GM18508 (cell line): ENCODE results near the gene SLC6A17.

ENCODE experiments used
- ATAC-seq: cut with Tn5 transposase; IDR thresholded peaks from one replicate; pipeline ENCODE4 v1.9.1; 2021; ENCODE audit warnings: moderate number of reproducible peaks; ENCODE audit not compliant: insufficient read depth, unreplicated experiment

SLC6A17 gene

DNA sequence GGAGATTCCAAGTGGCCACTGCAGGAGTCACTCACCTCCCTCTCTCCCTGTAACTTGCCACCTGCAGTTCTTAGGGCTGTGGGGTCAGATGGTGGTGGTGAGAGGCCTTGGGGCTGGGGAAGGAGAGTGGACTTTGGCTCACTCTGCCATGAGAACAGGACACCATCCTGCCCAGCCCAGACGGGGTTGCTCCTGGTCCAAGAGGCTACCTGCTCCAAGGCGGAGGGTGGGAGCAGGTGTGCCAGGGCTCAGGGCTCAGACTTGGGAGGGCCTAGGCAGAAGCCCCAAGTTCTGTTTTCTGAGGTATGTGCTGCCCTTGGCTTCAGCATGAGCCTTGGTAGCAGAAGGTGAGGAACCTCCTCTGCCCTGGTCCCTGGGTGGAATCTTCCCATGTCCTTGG lies 48.5 kb downstream of the SLC6A17 start:
- ATAC-seq = no peak

DNA sequence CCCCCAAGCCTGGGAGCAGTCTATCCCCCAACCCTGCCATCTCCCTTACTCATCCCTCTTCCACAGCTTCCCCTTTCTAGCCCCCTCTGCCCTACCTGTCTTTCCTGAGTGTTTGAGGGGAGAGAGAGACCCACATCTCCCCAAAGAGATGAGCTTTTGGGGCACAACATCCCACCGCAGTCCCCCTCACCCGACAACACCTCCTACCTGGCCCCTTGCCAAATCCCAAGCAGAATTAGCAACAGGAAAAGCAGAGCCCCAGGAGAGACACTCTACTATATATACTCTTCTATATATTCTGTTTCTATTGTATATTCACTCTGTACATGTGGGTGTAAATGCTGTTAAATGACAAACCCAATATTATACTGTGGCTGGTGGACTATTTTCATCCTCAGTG lies 49.9 kb downstream of the SLC6A17 start:
- no peak for ATAC-seq

DNA sequence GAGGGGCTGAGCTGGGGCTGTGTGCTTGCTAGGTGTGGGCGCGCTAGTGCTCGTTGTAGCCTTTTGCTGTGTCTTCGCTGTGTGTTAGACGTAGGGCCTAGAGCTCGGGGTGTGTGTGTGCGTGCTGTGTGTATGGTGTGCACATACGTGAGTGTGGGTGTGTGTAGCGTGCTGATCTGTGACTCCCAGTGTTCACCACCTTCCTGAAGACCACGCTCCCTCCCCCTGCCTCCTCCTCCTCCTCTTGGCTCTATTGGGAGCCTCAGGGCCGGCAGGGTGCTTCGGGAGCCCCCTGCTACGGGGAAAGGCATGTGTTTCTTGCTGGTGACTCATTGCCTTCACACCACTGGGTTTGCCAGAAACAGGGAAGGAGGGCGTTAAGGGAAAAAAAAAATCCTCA lies 50.4 kb downstream of the SLC6A17 start:
- no peak for ATAC-seq

DNA sequence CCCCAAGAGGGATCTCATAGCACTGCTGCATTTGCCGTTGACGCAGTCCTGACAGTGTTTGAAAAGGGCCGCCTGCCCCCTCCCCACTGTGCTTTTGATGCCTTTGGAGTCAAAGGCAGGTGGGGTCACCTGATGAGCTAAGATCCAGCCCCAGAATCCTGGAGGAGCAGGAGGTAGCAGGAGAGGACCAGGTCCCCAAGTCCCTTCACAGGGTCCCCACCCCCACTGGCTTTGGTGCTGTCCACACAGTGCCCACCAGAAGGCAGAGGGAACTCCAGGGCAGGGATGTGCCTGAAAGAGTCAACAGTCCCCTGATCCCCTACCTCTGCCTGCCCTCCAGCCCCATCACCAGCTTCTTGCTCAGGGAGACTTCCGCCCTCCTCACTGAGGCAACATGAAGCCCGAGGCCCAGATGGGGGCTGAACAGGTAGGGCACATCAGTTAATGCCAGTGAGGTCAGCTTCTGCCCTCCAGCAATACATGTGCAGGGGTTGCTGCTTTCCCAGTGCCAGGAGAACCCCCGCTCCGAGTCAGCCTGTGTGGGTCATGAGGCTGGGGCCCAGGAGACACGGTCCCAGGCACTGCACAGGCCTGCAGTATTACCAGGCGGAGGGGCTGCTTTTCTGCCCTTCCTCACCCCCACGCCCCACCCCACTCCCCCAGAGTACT lies 51.0 kb downstream of the SLC6A17 start:
- no peak for ATAC-seq

DNA sequence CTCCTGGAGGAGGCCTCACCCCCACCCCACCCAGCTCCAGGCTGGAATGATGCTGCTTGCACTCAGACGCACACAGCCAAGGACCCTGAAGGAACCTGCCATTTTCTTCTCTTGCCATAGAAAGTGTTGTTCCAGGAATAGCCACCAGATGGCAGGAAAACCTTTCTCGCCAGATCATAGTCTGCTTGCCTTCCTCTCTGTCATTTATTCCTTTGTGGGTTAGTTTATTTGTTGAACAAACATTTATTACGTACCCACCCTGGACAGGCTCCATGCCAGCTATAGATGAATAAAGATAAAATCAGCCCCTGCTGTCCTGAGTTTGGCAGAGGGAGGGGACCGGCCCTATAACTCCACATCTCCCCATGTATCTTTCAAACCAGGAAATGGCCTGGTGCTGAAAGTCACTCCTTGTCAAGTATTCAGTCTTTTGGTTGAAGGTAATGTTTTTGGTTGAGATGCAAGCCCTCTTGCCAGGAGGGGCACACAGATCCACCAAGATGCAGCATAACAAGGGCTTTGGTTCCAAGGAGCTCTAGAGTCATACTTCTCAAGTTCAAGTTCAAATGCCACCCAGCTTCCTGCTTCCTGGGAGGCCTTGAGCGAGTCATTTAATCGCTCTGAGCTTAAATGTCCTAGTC lies 52.8 kb downstream of the SLC6A17 start:
- ATAC-seq = no peak

DNA sequence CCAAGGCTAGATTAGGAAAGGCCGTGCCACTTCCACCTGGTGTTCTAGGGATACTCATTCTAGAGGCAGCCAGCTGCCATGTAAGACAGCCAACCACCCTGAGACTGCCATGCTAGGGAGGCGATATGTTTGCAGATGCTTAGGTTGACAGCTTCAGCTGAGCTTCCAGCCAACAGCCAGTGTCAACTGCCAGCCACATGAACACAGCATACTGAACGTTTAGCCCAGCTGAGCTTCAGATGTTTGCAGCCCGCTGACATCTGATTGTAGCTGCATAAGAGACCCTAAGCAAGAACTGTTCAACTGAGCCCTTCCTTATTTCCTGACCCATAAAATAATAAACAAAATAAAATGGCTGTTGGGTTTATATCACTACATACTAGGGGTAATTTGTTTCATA lies 54.9 kb downstream of the SLC6A17 start:
- no peak for ATAC-seq

DNA sequence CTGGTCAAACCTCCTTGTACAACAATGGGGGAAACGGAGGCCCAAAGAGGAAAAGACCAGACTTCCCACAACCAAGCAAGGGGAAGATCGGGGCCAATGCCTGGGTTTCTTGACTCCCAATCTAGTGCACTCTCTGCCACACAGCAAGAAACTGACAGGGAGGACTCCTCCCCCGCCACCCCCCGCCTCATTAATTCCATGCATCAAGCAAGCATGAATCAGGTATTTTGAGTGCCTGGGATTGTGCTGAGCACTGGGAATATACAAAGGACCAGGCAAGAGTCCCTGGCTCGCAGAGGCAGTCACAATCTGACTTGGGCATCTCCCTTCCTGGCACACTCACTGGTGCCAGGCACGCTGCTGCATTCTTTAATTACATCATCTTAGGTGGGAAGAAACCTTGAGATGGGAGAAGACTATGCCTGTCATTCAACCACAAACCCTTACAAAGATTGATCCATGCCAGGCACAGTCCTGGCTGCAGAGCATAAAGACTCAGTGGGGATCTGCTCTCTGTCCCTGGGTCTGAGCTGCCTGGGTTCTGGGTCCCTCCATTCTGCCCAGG lies 55.4 kb downstream of the SLC6A17 start:
- ATAC-seq = no peak

DNA sequence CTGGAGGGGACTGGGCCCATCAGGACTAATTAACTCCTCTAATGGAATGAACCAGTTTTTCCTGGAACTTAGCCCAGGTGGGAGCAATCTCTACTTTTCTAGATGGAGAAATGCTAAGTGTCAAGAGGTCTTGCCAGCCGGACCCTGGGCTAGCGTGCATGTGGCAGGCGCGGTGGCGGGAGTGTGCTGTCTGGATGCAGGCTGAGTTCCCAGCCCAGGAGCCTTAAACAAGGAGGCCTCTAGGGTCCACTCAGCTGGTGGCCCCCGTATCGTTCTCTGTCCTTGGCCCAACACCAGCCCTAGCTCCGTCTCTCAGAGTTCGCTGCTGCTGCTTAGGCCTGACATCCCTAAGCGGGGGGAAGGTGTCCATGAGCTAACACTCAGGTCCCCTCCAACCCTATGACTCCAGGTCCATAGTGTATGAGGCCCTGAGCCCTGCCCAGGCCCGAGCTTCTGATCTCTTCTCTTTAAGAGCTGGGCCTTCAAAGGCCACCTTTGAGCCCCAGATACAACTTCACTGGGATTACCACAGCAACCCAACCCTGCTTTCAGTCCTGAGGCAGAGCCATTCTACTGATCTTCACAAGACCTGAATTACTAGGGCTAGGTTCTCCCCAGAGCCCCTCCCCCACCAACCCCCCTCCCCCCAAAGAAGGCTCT lies 56.1 kb downstream of the SLC6A17 start:
- ATAC-seq = no peak

DNA sequence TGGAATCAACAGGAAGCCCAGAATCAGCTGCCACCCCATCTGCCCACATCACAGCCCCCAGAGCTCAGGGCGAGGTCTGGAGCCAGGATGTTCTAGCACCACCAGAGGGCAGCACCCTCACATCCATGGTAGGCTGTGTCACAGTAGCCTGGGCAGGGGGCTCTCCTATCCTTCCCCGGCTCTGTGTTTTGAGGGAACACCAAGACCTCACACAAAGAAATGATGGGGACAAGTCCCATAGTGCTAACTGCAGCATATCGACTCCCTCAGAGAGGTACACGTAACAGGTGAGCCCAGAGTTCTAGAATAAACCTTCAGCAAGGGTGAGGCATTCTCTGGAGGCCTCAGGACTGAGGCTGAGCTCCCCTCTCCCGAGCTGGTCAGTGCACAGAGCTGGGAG lies 57.5 kb downstream of the SLC6A17 start:
- ATAC-seq = no peak

DNA sequence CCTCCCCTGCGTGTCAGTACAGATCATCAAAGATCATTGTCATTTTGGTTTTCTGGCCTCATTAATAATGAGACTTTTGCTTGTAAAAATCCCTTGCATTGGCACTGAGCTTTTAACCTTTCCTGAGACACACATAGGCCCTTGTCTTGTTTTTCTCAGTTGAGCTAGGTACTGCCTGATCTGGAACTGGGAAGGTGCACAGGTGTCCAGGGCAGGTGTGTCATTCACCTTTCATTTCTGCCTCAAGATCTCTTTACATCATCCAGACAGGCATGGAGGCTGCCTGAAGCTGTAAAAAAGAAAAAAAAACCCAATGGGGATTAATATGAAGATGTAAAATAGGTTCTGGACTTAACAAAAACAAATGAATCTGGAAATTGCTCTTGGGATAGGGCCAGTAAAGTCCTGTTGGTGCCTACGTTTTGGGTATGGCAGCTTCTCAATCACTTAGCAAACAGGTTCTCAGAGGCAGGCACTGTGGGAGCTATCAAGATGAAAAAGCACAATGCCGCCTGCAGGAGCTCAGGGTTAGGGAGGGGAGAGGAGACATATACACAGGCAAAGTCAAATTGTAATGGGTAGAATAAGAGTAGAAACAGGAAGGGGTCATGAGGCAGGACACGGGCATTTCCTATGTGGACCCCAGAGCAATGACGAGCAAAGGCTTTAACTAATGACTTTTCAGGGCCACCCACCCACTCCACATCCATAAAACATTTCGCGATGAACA lies 58.8 kb downstream of the SLC6A17 start:
- no peak for ATAC-seq

DNA sequence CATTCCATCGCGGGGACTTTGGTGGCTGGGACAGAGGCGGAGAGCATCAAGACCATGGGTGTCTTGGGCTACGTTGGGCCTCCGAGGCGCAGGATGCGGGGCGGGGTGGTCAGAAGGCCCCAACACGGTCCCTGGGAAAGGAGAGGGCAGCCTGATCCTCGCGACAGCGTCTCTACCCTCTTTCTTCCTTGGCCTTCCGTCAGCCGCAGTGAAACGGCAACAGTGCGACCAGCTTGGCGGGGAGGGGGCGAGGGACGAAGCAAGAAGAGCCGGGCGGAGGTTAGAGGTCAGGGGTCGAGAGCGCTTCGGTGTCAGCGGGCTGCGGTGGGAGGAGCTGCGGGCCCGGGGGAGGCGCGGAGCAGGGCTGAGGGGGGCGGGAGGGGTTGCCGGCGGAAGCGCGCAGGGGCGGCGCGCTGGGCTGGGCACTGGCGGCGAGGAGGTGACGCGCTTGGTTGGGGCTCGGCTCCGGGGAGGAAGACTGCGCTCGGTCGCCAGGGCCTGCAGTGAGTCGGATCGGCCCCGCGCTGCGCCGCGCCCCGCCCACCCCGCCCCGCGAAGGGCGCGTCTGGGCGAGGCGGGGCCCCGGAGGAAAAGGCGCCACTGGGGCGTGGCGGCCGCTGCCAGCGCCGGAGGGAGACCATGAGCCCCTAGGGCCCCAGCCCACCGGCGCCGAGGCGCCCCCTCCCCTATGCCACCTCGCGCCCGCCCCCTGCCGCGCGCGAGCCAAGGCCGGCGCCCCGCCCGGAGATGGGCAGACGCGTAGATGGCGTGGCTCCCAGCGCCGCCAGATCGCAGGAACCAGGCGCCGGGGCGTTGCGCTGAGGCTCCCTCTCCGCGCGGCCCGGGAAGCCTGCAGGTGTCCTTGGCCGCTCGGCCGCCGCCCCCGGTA lies 59.7 kb downstream of the SLC6A17 start, which contains the start of gene KCNC4:
Gene KCNC4, plus strand, starts transcription at position 600 of the 889 bp plus-strand sequence. CDS start 1,186 bp downstream, outside the sequence.
- peak; percentile 45 for ATAC-seq

DNA sequence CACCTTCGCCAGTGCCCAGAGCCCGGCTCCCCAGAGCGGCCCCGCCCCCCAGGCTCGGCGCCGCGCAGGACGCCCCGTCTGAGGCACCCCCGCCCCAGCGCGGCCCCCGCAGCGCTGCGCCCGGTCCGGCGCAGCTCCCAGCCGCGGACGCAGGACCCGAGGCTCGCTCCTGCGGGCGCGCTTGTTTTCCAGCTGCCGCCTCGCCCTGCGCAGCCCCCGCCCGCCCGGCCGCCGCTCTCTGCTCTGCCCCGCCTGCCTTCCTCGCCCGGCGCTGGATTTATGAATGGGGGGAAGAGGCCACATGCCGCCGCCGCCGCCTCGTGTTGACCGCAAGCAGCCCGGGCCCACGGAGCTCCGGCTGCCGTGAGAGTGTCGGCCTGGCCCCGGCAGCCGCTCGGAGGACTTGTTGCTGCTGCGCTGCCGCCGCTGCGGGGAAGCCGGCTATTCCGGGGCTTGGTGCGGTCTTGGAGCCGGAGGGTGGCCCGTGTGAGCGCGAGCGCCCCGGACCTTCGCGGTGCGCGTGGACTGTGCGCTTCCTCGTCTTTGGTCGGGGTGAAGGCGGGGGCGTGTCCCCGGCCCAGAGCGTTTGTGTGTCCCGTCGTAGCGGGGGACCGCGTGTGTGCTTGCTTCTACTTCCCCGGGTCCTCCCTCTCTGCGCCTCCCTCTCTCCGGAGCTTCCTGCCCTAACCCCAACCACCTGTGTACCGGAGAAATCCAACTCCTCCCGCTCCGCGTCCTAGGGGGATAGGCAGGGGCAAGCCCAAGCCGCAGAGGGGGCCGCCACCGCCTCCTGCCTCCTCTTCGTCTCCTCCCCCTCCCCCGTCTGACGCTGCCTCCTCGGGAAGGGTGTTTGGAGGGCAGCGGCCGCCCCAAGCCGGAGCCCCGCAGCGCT lies 60.6 kb downstream of the SLC6A17 start:
- no peak for ATAC-seq

DNA sequence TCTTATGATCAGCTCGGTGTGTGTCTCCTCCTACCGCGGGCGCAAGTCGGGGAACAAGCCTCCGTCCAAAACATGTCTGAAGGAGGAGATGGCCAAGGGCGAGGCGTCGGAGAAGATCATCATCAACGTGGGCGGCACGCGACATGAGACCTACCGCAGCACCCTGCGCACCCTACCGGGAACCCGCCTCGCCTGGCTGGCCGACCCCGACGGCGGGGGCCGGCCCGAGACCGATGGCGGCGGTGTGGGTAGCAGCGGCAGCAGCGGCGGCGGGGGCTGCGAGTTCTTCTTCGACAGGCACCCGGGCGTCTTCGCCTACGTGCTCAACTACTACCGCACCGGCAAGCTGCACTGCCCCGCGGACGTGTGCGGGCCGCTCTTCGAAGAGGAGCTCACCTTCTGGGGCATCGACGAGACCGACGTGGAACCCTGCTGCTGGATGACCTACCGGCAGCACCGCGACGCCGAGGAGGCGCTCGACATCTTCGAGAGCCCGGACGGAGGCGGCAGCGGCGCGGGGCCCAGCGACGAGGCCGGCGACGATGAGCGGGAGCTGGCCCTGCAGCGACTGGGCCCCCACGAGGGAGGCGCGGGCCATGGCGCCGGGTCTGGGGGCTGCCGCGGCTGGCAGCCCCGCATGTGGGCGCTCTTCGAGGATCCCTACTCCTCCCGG lies 61.3 kb downstream of the SLC6A17 start:
- no peak for ATAC-seq

DNA sequence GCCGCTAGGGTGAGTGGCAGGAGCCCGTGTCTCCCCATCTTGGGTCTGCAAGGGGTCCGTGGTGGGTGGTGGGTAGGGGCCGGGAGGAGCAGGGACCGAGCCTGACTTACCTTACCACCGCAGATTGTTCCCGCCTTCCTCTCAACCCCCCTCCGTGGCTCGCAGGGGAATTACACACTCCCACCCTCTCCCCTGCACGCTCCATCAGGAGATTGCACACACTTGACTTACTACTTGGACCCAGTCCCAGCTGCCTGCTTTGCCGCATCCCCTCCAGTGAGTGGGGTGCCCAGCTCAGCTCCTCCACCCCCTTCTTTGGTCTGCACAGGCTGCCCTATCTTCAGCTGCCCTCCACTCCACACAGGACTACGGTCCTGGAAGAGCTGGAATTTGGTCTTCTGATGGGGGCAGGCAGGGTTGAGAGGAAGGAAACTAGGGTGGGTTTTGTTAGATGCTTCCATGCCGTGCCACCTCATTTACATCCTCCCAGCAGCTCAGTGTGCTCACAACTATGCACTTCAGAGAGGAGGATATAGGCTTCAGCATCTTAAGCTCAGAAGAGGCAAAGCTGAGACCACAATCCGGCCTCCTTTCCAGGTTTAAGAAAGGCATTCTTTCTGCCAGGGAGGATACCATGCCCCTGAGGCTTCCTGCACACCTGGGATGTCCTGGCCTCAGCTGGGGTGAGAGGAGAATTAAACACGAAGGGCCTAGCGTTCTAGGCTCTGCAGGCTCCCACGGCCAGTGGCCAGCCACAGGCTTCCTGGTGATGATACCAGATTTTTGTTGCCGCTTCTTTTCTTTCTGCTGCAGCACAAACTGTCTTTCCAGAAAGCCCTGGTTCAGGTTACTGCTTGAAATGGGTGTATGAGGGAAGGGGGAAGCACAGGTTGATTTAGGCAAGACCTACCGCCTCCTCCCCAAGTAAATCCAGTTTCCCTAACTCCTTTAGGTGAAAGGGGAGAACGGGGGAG lies 62.2 kb downstream of the SLC6A17 start:
- ATAC-seq = no peak

DNA sequence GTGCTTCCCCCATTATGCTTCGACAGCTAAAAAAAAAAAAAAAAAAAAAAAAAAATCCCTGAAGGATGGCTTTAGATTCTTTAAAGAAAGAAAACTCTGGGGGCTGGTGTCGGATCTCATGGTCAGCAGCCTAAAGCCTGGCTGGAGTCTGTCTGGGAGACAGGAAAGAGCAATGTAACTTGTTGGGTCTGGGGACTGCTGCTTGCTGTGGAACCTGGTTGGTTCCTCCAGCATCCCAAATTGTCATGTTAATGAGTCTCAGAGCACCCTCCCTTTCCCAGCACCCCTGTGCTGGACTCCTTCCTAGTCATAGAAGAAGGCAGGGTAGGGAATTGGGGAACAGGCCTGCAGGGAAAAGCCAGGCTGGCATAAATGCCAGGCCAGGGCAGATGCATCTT lies 62.8 kb downstream of the SLC6A17 start:
- no peak for ATAC-seq

DNA sequence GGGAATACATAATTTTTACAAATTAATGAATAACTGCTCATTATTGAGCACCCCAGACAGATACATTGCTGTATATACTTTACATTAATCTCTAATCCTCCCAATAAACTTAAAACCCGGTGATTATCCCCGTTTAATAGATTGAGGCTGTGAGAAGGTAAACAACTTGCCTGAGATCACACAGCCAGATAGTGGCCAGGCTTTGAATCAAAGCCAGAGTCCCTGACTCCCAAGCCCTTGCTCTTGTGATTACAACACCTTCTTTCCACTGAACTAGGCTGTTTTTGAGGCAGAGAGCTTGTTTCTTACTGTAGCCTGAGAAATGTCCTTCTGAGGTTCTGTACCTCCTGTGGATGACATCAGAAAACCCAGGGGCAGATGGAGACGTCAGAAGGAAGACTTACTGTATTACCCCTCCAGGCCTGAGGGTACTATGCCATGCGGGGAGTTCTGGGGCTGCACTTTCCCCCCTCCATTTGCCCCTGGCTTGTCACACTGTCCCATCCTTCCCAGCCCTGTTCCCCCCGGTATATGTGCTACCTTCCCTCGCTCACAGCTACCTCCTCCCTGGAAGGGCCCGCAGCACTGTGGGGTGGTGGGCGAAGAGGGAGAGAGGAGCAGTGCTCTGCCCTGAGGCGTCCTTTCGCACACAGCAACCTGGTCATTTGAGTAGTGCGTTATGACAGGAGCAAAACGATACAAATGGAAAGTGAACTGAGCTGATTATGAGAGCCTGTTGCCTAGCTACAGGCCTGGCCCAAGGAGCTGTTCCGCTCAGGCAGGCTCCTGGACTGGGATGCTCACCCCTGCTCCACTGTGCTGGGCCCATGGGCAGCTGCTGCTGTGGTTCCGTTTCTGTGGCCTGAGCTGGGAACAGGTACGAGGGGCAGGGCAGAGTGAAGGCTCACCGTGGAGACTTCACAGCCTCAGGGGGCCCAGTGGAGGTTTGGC lies 64.4 kb downstream of the SLC6A17 start:
- ATAC-seq = no peak
